Measurements from ENCODE around the gene TMEM165. TPM values are rescaled to one million over a fixed set of nuclear protein-coding genes. Genes with fewer than 3 reads are reported as not detected.

The TMEM165 gene
- total RNA-seq, 2 experiments from 2014 or later = 59.7 to 60.8 TPM

- Mint-ChIP-seq H3K9me3 (no peaks in the 10 kb centered on the region), H3K4me1 (peaks cover 12% of the 10 kb centered on the region), H3K27me3 (no peaks in the 10 kb centered on the region), H3K4me3 (no peak overlapping the region), H3K36me3 (peaks cover 8% of the 10 kb centered on the region), H3K27ac (no peak overlapping the region)
- no peak for DNase-seq
These were observed 50.8 kb downstream of the TMEM165 start for GRCh38 chr4:55446578-55446922.

GRCh38 chr4:55447108-55447708 lies 51.5 kb downstream of the TMEM165 start:
- no peak for DNase-seq
- Mint-ChIP-seq H3K36me3 (peaks cover 14% of the 10 kb centered on the region), H3K4me3 (no peak overlapping the region), H3K4me1 (peaks cover 12% of the 10 kb centered on the region), H3K27ac (no peak overlapping the region), H3K27me3 (no peaks in the 10 kb centered on the region), H3K9me3 (no peaks in the 10 kb centered on the region)

- no peak overlapping the region for H3K27ac Mint-ChIP-seq
- no peaks in the 10 kb centered on the region for H3K9me3 Mint-ChIP-seq
- H3K36me3 Mint-ChIP-seq = peaks cover 11% of the 10 kb centered on the region
- DNase-seq = no peak
- peaks cover 7% of the 10 kb centered on the region for H3K4me1 Mint-ChIP-seq
- no peak overlapping the region for H3K4me3 Mint-ChIP-seq
- no peaks in the 10 kb centered on the region for H3K27me3 Mint-ChIP-seq
These were observed 52.1 kb downstream of the TMEM165 start for GRCh38 chr4:55447831-55448230.

- H3K27ac Mint-ChIP-seq = no peak overlapping the region
- H3K4me1 Mint-ChIP-seq = peaks cover 7% of the 10 kb centered on the region
- no peaks in the 10 kb centered on the region for H3K27me3 Mint-ChIP-seq
- H3K4me3 Mint-ChIP-seq = no peak overlapping the region
- peaks cover 11% of the 10 kb centered on the region for H3K36me3 Mint-ChIP-seq
- H3K9me3 Mint-ChIP-seq = no peaks in the 10 kb centered on the region
- no peak for DNase-seq
These were observed 54.8 kb downstream of the TMEM165 start for GRCh38 chr4:55450566-55450965.

GRCh38 chr4:55458164-55458563 lies 62.4 kb downstream of the TMEM165 start:
- H3K9me3 Mint-ChIP-seq = no peaks in the 10 kb centered on the region
- DNase-seq = no peak
- peaks cover 6% of the 10 kb centered on the region for H3K36me3 Mint-ChIP-seq
- H3K27ac Mint-ChIP-seq = no peak overlapping the region
- peaks cover 2% of the 10 kb centered on the region for H3K4me1 Mint-ChIP-seq
- no peaks in the 10 kb centered on the region for H3K27me3 Mint-ChIP-seq
- no peak overlapping the region for H3K4me3 Mint-ChIP-seq

GRCh38 chr4:55458611-55459010 lies 62.9 kb downstream of the TMEM165 start:
- Mint-ChIP-seq H3K9me3 (no peaks in the 10 kb centered on the region), H3K4me3 (no peak overlapping the region), H3K27me3 (no peaks in the 10 kb centered on the region), H3K36me3 (peaks cover 6% of the 10 kb centered on the region), H3K4me1 (peaks cover 2% of the 10 kb centered on the region), H3K27ac (no peak overlapping the region)
- no peak for DNase-seq

- peaks cover 22% of the 10 kb centered on the region for H3K36me3 Mint-ChIP-seq
- no peaks in the 10 kb centered on the region for H3K27me3 Mint-ChIP-seq
- H3K27ac Mint-ChIP-seq = no peak overlapping the region
- DNase-seq = no peak
- no peak overlapping the region for H3K4me3 Mint-ChIP-seq
- no peaks in the 10 kb centered on the region for H3K4me1 Mint-ChIP-seq
- peaks cover 6% of the 10 kb centered on the region for H3K9me3 Mint-ChIP-seq
These were observed 70.2 kb downstream of the TMEM165 start for GRCh38 chr4:55466001-55466400.

- Mint-ChIP-seq H3K36me3 (peaks cover 19% of the 10 kb centered on the region), H3K4me1 (no peaks in the 10 kb centered on the region), H3K27ac (no peak overlapping the region), H3K4me3 (no peak overlapping the region), H3K9me3 (peaks cover 6% of the 10 kb centered on the region), H3K27me3 (no peaks in the 10 kb centered on the region)
- DNase-seq = no peak
These were observed 73.0 kb downstream of the TMEM165 start for GRCh38 chr4:55468724-55469123.

- no peak overlapping the region for H3K27ac Mint-ChIP-seq
- no peak overlapping the region for H3K4me3 Mint-ChIP-seq
- no peak for DNase-seq
These were observed 74.2 kb downstream of the TMEM165 start for GRCh38 chr4:55469979-55470378.

More at GRCh38 chr4:55469979-55470378, 74.2 kb downstream of the TMEM165 start:
- peaks cover 29% of the 10 kb centered on the region for H3K36me3 Mint-ChIP-seq
- peaks cover 7% of the 10 kb centered on the region for H3K9me3 Mint-ChIP-seq
- H3K4me1 Mint-ChIP-seq = peaks cover 4% of the 10 kb centered on the region
- H3K27me3 Mint-ChIP-seq = no peaks in the 10 kb centered on the region

Other genes starting within 250 kb of the TMEM165 start
- gene SRD5A3, start 49.7 kb upstream of the TMEM165 start, total RNA-seq = 10 to 100 TPM; 32.5 to 39.7 TPM
- gene CLOCK, start 151.0 kb downstream of the TMEM165 start, total RNA-seq = 10 to 100 TPM; 11.3 to 11.4 TPM
- gene PDCL2, start 196.3 kb downstream of the TMEM165 start, total RNA-seq = not detected
- under 1 TPM; 0.56 to 0.90 TPM for gene NMU, start 240.3 kb downstream of the TMEM165 start, total RNA-seq

Data from activated naive CD8-positive, alpha-beta T cell treated with anti-CD3 and anti-CD28 coated beads for 36 hours (primary cell).